ENCODE measurements around the gene SIRT2. TPM values are rescaled to one million over a fixed set of nuclear protein-coding genes. Genes with fewer than 3 reads are reported as not detected.

The SIRT2 gene
- total RNA-seq, 1 experiment from 2014 or later: 162 TPM

DNA sequence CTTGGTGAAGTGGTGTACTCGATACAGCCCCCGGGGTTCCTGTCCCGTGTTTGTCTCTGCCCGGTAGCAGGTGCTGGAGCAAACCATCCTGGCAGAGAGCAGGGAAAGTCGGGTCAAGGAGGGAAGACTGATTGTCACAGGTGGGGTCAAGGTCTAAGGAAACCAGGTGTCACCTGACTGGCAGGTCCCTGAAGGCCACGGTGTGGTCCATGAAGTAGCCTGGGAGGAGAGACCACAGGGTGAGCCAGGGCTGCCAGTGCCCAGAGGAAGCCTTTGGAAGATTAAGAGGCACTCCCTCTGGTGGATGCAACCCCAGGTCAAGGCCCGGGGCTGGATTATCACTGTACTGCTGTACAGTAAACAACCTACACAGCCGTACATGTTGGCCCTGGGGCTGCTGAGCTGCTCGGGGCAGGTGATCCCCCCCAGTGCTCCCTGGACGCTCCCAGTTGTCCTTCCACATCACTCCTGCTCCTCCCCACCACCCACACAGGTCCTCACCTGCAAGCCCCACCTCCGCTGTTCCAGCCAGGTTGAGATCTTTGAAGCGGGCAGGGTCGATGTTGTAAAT lies 18.6 kb upstream of the SIRT2 start:
- peaks cover 11% of the 10 kb centered on the region for H3K4me1 ChIP-seq (ENCODE audit: control insufficient read depth, insufficient read depth, low read length)
- DNase-seq (ENCODE audit: low read depth, low spot score) (no peak), ATAC-seq (peak; percentile 78)
- intact Hi-C loops (cut with micrococcal nuclease; ENCODE audit: unreplicated experiment): no loop called here
- no TSS peak for BruUV-seq (replicated peaks)
- H3K27me3 ChIP-seq (ENCODE audit: control insufficient read depth, insufficient read depth, low read length): no peaks in the 10 kb centered on the region
- in situ Hi-C loops (cut with HindIII; ENCODE audit: low pct_unique_long_range_greater_than_20kb, low sequenced_read_pairs): no loop called here
- H3K27ac ChIP-seq (ENCODE audit: low read length): peak overlapping the region; percentile 0; the same call in 1 of the 2 replicates
- CTCF ChIA-PET: interaction anchor here (0.6 to 2.0 kb wide), 5 partner anchors 12 to 185 kb away, joined by 4 to 10 read pairs (median 7); partner anchors contain the start of genes MRPS12, NFKBIB and SARS2
- no peaks in the 10 kb centered on the region for H3K36me3 ChIP-seq (ENCODE audit: control insufficient read depth, insufficient read depth, low read length)
- H3K4me3 ChIP-seq (ENCODE audit: low read depth in 2 of 2, low read length in 2 of 2): no peak overlapping the region
- H3K9me3 ChIP-seq (ENCODE audit: control insufficient read depth, insufficient read depth, low read depth, low read length): no peaks in the 10 kb centered on the region
- POLR2A ChIA-PET: no interaction called here
- TF ChIP-seq POLR2AphosphoS5 (IDR thresholded peaks at IDR 0.05; ENCODE audit: low read depth, low read length): peak; percentile 75; the same call in 1 of the 2 replicates
- TF ChIP-seq, protein P1, sequence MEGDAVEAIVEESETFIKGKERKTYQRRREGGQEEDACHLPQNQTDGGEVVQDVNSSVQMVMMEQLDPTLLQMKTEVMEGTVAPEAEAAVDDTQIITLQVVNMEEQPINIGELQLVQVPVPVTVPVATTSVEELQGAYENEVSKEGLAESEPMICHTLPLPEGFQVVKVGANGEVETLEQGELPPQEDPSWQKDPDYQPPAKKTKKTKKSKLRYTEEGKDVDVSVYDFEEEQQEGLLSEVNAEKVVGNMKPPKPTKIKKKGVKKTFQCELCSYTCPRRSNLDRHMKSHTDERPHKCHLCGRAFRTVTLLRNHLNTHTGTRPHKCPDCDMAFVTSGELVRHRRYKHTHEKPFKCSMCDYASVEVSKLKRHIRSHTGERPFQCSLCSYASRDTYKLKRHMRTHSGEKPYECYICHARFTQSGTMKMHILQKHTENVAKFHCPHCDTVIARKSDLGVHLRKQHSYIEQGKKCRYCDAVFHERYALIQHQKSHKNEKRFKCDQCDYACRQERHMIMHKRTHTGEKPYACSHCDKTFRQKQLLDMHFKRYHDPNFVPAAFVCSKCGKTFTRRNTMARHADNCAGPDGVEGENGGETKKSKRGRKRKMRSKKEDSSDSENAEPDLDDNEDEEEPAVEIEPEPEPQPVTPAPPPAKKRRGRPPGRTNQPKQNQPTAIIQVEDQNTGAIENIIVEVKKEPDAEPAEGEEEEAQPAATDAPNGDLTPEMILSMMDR (IDR thresholded peaks at IDR 0.05): no peak
- no peak for TF ChIP-seq TCF7L2 (IDR thresholded peaks at IDR 0.05; ENCODE audit: low read depth, low read length)
- TF ChIP-seq SIN3A (IDR thresholded peaks at IDR 0.05; ENCODE audit: borderline replicate concordance, insufficient read depth, low read depth, low read length): no peak
- TF ChIP-seq, protein P2, sequence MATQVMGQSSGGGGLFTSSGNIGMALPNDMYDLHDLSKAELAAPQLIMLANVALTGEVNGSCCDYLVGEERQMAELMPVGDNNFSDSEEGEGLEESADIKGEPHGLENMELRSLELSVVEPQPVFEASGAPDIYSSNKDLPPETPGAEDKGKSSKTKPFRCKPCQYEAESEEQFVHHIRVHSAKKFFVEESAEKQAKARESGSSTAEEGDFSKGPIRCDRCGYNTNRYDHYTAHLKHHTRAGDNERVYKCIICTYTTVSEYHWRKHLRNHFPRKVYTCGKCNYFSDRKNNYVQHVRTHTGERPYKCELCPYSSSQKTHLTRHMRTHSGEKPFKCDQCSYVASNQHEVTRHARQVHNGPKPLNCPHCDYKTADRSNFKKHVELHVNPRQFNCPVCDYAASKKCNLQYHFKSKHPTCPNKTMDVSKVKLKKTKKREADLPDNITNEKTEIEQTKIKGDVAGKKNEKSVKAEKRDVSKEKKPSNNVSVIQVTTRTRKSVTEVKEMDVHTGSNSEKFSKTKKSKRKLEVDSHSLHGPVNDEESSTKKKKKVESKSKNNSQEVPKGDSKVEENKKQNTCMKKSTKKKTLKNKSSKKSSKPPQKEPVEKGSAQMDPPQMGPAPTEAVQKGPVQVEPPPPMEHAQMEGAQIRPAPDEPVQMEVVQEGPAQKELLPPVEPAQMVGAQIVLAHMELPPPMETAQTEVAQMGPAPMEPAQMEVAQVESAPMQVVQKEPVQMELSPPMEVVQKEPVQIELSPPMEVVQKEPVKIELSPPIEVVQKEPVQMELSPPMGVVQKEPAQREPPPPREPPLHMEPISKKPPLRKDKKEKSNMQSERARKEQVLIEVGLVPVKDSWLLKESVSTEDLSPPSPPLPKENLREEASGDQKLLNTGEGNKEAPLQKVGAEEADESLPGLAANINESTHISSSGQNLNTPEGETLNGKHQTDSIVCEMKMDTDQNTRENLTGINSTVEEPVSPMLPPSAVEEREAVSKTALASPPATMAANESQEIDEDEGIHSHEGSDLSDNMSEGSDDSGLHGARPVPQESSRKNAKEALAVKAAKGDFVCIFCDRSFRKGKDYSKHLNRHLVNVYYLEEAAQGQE (IDR thresholded peaks at IDR 0.05; ENCODE audit: insufficient read depth in 1 of 2, low read depth in 2 of 2, low read length in 1 of 2): peak in 1 of 2 experiments; percentile 41; a peak in 1 of 4 replicates

DNA sequence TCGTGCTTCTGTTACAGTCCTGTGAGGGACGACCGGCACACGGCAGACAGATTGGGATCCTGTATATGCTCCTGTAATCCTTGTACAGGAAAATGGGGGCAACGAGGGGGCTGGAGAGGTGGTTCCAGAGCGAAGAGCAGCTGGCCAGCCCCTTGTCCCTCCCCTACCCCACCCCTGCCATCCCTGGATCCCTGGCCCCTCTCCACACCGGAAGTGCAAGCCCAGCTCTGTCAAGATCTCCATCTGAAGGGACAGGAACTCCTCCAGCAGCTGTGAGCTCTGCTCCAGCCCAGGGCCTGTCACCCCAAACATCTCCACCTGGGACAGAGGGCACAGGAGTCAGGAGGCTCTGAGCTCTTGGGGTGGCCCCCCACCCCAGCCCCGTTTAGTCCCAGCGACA lies 18.1 kb upstream of the SIRT2 start:
- H3K4me1 ChIP-seq (ENCODE audit: control insufficient read depth, insufficient read depth, low read length): peaks cover 11% of the 10 kb centered on the region
- no peak for TF ChIP-seq TCF7L2 (IDR thresholded peaks at IDR 0.05; ENCODE audit: low read depth, low read length)
- 0 out of 2 replicates have a peak, but pooled peaks have one; percentile 2 for TF ChIP-seq POLR2AphosphoS5 (IDR thresholded peaks at IDR 0.05; ENCODE audit: low read depth, low read length)
- TF ChIP-seq, protein P2 (IDR thresholded peaks at IDR 0.05; ENCODE audit: insufficient read depth in 1 of 2, low read depth in 2 of 2, low read length in 1 of 2): no peak
- no peaks in the 10 kb centered on the region for H3K36me3 ChIP-seq (ENCODE audit: control insufficient read depth, insufficient read depth, low read length)
- no peaks in the 10 kb centered on the region for H3K27me3 ChIP-seq (ENCODE audit: control insufficient read depth, insufficient read depth, low read length)
- ATAC-seq (peak; percentile 23), DNase-seq (ENCODE audit: low read depth, low spot score) (no peak)
- POLR2A ChIA-PET: no interaction called here
- H3K4me3 ChIP-seq (ENCODE audit: low read depth in 2 of 2, low read length in 2 of 2): no peak overlapping the region
- peak overlapping the region; percentile 0; the same call in 1 of the 2 replicates for H3K27ac ChIP-seq (ENCODE audit: low read length)
- H3K9me3 ChIP-seq (ENCODE audit: control insufficient read depth, insufficient read depth, low read depth, low read length): no peaks in the 10 kb centered on the region
- in situ Hi-C loops (cut with HindIII; ENCODE audit: low pct_unique_long_range_greater_than_20kb, low sequenced_read_pairs) (no loop called here), intact Hi-C loops (cut with micrococcal nuclease; ENCODE audit: unreplicated experiment) (no loop called here)
- CTCF ChIA-PET: interaction anchor here (0.5 to 1.8 kb wide), 6 partner anchors 17 to 185 kb away, joined by 3 to 10 read pairs (median 6); partner anchors contain the start of gene NFKBIB
- no TSS peak for BruUV-seq (replicated peaks)

Measured in Panc1 (cell line).